ENCODE measurements around the gene SNAP29.
A peak's percentile ranks its signal among the peaks of the same experiment; 100 is the strongest.
"Not testable (repeated sequence)": the region's sequence is repeated elsewhere in the genome, so short reads cannot be mapped to it uniquely, and the experiment has no call there.

Gene SNAP29

GRCh38 chr22:20834206-20834605 lies 24.6 kb upstream of the SNAP29 start:
- no peak for DNase-seq (ENCODE audit: low read depth in 3 of 3, low spot score in 1 of 3)

DNA sequence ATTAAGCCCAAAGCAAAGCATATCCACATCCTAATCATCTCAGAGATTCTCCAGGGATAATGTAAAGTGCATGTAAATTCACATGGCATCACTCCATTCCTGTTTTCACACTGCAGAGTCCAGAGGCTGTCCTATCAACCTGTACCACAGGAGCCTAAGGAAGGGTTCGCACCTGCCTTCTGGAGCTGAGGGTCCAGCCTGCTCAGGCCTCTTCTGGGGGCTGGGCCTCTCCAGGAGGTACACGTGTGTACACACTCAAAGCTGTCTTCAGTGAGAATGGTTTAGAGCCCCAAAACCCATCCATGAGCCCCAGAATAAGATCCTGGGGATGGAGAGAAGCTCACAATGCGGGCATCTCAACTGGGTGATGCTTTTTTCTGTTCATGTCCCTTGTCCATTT lies 24.1 kb upstream of the SNAP29 start:
- no peak for DNase-seq (ENCODE audit: low read depth in 3 of 3, low spot score in 1 of 3)

GRCh38 chr22:20836987-20837823 lies 21.6 kb upstream of the SNAP29 start:
- no peak for DNase-seq (ENCODE audit: low read depth in 3 of 3, low spot score in 1 of 3)

DNA sequence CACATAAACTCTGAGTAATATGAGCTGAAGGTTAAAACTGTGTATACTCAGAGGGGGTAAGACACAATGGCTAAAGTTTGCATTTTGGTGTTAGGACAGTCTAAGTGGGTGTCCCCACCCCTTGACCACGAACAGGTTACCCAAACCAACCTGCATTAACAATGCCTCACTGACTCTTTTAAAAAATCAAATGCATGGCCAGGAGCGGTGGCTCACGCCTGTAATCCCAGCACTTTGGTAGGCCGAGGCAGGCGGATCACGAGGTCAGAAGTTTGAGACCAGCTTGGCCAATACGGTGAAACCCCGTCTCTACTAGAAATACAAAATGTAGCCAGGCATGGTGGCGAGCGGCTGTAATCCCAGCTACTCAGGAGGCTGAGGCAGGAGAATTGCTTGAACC lies 19.5 kb upstream of the SNAP29 start:
- not testable (repeated sequence) for DNase-seq (ENCODE audit: low read depth in 3 of 3, low spot score in 1 of 3)

GRCh38 chr22:20839837-20840645 lies 18.8 kb upstream of the SNAP29 start:
- DNase-seq (ENCODE audit: low read depth in 3 of 3, low spot score in 1 of 3), result no peak

DNA sequence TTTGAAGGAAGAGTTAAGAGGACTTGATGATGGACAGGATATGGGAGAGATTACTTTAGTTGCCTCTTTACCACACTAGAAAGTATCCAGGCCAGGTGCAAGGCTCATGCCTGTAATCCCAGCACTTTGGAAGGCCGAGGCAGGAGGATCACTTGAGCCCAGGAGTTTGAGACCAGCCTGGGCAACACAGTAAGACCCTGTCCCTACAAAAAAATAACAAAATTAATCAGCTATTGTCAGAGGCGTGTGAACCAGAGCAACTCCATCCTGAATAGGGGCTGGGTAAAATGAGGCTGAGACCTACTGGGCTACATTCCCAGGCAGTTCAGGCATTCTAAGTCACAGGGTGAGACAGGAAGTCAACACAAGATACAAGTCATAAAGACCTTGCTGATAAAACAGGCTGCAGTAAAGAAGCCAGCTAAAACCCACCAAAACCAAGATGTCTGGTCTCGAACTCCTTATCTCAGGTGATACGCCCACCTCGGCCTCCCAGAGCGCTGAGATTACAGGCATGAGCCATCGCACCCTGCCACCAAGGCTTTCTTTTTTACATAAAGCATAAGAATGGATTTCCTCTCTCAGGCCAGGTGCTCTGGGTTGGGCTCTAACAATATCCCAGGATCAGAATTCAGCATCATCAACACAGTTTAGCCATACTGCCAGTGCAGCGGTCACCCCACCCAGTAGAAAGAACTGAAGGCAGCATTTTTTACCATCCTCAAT lies 18.0 kb upstream of the SNAP29 start:
- DNase-seq (ENCODE audit: low read depth in 3 of 3, low spot score in 1 of 3), result no peak

- no peak for DNase-seq (ENCODE audit: low read depth in 3 of 3, low spot score in 1 of 3)
Measured at GRCh38 chr22:20843501-20843900, 15.3 kb upstream of the SNAP29 start.

GRCh38 chr22:20844055-20845037 lies 14.5 kb upstream of the SNAP29 start:
- DNase-seq (ENCODE audit: low read depth in 3 of 3, low spot score in 1 of 3), result no peak

DNA sequence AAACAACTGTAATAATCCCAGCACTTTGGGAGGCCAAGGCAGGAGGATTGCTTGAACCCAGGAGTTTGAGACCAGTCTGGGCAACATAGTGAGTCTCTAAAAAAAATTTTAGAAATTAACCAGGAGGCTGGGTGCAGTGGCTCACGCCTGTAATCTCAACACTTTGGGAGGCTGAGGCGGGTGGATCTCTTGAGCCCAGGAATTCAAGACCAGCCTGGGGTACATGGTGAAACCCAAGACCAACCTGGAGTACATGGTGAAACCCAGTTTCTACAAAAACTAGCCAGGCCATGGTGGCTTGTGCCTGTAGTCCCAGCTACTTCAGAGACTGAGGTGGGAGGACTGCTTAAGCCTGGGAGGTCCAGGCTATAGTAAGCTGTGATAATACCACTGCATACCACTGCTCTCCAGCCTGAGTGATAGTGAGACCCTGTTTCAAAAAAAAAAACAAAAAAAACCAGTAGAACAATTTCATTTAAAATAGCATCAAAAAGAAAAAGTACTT lies 11.4 kb upstream of the SNAP29 start:
- no peak for DNase-seq (ENCODE audit: low read depth in 3 of 3, low spot score in 1 of 3)

GRCh38 chr22:20852076-20852475 lies 6.7 kb upstream of the SNAP29 start:
- DNase-seq (ENCODE audit: low read depth in 3 of 3, low spot score in 1 of 3), result no peak

DNA sequence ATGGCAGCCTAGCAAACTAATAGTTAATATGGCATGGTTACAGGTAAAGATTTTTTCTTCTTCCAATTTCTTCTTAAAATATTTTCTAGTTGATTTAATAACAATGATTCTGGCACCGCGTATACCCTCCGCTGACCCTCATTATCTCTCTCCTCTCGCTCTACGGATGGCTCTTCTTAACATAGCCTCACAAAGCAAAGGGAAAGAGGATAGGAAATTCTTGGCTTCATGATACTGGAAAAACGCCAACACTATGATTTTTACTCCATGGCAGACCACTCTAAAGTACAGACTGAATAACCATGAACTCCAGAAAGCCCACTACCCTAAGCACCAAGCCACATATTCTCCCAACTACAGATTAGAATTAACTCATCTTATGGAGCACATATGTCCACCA lies 6.3 kb upstream of the SNAP29 start:
- DNase-seq (ENCODE audit: low read depth in 3 of 3, low spot score in 1 of 3), result no peak

GRCh38 chr22:20853236-20853660 lies 5.6 kb upstream of the SNAP29 start:
- DNase-seq (ENCODE audit: low read depth in 3 of 3, low spot score in 1 of 3), result no peak

DNA sequence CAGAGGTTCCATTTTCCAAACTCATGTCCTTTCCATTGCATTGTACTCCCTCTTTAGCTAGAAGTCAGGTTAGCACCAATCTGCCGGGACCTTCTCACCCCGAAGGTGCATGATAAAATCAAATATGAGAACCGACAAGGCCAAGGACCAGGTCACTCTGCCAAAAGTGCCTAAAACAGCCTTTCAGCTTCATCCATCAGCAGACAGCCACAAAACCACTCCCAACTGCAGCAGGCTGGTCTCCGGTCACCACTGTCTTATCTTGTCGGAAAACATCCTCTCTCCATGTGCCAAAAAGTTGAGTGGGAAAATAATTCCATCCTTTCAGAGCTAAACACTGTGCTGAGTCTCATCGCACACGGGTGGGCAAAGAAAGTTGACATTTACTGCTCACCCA lies 1.6 kb upstream of the SNAP29 start:
- DNase-seq (ENCODE audit: low read depth in 3 of 3, low spot score in 1 of 3), result no peak

GRCh38 chr22:20857838-20858614 lies 781 bp upstream of the SNAP29 start:
- DNase-seq (ENCODE audit: low read depth in 3 of 3, low spot score in 1 of 3), result peak; percentile 56 to 68 (median 66)

- no peak for DNase-seq (ENCODE audit: low read depth in 3 of 3, low spot score in 1 of 3)
Measured at GRCh38 chr22:20859615-20860014, 808 bp downstream of the SNAP29 start.

DNA sequence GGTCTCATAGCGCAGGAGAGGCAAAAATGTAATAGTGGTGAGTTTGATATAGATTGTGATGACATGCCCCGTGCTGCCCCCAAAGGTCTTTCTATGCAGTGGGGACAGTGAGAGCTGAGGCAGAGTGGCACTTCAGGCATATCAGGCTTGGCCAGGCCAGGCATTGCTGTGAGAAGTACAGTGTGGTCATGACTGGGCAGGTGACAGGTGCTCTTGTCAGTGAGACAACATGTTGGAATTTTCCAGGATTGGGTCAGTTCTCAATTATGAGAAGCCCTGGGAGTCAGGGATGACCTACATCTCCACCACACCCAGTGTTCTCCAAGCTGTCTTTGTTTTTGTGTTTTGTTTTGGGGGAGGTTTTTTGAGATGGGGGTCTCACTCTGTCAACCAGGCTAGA lies 3.7 kb downstream of the SNAP29 start:
- DNase-seq (ENCODE audit: low read depth in 3 of 3, low spot score in 1 of 3), result no peak

DNA sequence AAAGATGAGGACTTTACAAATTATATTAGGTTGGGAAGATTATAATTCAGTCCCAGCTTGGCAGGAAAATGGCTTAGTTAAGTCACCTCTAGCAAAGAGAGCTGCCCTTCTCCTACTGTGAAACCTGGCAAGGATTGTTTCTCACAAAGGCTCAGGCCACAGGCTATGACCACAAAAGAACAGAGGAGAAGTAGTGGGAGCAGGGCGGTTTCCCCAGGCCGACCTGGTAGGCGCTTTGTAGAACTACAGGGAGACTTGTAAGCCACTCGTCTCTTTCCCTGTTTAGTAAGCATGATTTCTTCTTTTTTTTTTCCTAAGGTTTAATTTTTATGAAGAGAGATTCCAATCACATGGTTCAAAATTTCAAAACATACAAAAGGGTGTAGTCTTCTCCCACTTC lies 4.6 kb downstream of the SNAP29 start:
- no peak for DNase-seq (ENCODE audit: low read depth in 3 of 3, low spot score in 1 of 3)

GRCh38 chr22:20864186-20864908 lies 5.5 kb downstream of the SNAP29 start:
- no peak for DNase-seq (ENCODE audit: low read depth in 3 of 3, low spot score in 1 of 3)

DNA sequence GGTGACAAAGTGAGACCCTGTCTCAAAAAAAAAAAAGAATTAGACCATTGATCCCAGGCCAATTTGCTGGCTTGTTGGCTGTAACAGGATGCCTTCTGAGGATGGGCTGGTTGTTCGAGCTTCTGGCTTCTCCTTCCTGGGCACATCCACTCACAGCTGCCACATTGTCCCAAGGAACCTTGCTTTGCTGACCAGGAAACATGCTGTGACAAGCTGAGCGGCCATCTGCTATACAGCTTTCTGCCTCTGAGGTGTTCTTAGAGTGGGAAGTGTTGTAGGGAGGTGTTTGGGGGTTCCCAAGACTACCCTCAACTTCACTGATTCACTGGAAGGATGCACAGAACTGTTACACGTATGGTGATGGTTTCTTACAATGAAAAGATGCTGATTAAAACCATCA lies 6.5 kb downstream of the SNAP29 start:
- no peak for DNase-seq (ENCODE audit: low read depth in 3 of 3, low spot score in 1 of 3)
